Measurements from ENCODE around the gene GNAL.
A peak's percentile ranks its signal among the peaks of the same experiment; 100 is the strongest.

DNA sequence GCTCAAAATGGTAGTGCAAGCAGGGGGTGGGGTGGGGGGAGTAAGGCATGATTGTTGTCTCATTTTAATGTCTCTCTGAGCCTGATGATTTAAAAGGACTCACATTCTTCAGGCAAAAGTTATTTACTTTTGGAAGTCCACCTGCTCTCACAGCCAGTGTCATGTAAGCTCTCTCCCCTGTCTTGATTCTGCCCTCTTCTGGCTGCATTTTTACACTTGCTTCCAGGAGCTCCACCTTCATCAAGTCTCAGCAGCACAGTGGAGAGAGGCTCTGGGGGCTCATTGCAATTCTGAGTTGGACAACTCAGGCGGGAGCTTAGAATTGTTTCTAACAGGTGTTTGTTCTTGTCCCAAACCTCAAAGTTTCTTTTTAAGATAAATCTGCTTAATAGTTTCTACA lies 39.2 kb downstream of the GNAL start:
- peak; percentile 60 for TF ChIP-seq CTCF (IDR thresholded peaks at IDR 0.05)
- TF ChIP-seq POLR2AphosphoS5 (IDR thresholded peaks at IDR 0.05; ENCODE audit: low read depth, low read length) = no peak
- no peak for TF ChIP-seq REST (IDR thresholded peaks at IDR 0.05; ENCODE audit: insufficient read depth in 1 of 2, low read depth in 2 of 2, low read length in 1 of 2)

All from Panc1 (cell line).